H1 (cell line): ENCODE measurements around the gene CHSY1. TPM values are rescaled to one million over a fixed set of nuclear protein-coding genes. Genes with fewer than 3 reads are reported as not detected.

Source experiments
- CTCF ChIA-PET: fragments of 300-600 bp; sonication (Branson Sonifier 250); formaldehyde crosslinking; loops from one replicate; lab custom pipeline; 2021; ENCODE audit not compliant: partially characterized antibody; lab: Charles Lee
- POLR2A ChIA-PET: fragments of 300-600 bp; sonication (Branson Sonifier 250); formaldehyde crosslinking; loops from one replicate; lab custom pipeline; 2021; ENCODE audit warnings: inconsistent platforms; ENCODE audit not compliant: partially characterized antibody; lab: Charles Lee
- DNase-seq, 2 experiments: peaks; one replicate each; pipeline versions ENCODE4 v3.0.0 to v3.0.0-alpha.2; 2010 to 2022; ENCODE audit warnings: low spot score in 2 of 2, low read depth in 1 of 2, mixed read lengths in 1 of 2
- FAIRE-seq: peaks from 2 replicates; lab custom pipeline; 2011; peaks lifted over from hg19 to GRCh38; lab: Jason Lieb, UNC
- H2AFZ ChIP-seq: 2 replicates; pipeline ENCODE4 v1.8.1; 2012; ENCODE audit warnings: low read length, inconsistent platforms
- H2AK5ac ChIP-seq: 2 replicates; pipeline ENCODE4 v1.6.1; 2013; ENCODE audit warnings: low read depth, low read length
- H2BK120ac ChIP-seq: replicated peaks from 2 replicates; pipeline ENCODE3; 2013; ENCODE audit warnings: low read depth, low read length, inconsistent platforms
- H2BK12ac ChIP-seq: 2 replicates; pipeline ENCODE4 v1.6.1; 2013; ENCODE audit warnings: low read depth, low read length
- H2BK15ac ChIP-seq: 2 replicates; pipeline ENCODE4 v1.6.1; 2013; ENCODE audit warnings: low read length
- H2BK20ac ChIP-seq: 2 replicates; pipeline ENCODE4 v1.6.1; 2013; ENCODE audit warnings: low read length
- H2BK5ac ChIP-seq: 2 replicates; pipeline ENCODE4 v1.6.1; 2013; ENCODE audit warnings: low read depth, low read length
- H3K14ac ChIP-seq: 2 replicates; pipeline ENCODE4 v1.6.1; 2013; ENCODE audit warnings: inconsistent platforms; ENCODE audit not compliant: insufficient read length
- H3K18ac ChIP-seq: 2 replicates; pipeline ENCODE4 v1.6.1; 2013; ENCODE audit warnings: low read length; ENCODE audit errors: extremely low read depth
- H3K23ac ChIP-seq: 2 replicates; pipeline ENCODE4 v1.6.1; 2013; ENCODE audit warnings: inconsistent platforms; ENCODE audit not compliant: insufficient read length
- H3K23me2 ChIP-seq: 2 replicates; pipeline ENCODE4 v1.6.1; 2013; ENCODE audit warnings: low read depth, low read length
- H3K27ac ChIP-seq: 2 replicates; pipeline ENCODE4 v1.6.1; 2011; ENCODE audit warnings: low read depth, low read length, inconsistent platforms
- H3K27me3 ChIP-seq, 4 experiments: replicated peaks in 1 of 4; 1 replicate in 1 of 4; 2 replicates in 3 of 4; pipeline versions ENCODE4 v1.6.1 to v1.8.1; 2011 to 2013; ENCODE audit warnings: low read length in 3 of 4, mild to moderate bottlenecking in 3 of 4, inconsistent platforms in 2 of 4, mixed read lengths in 2 of 4, moderate library complexity in 1 of 4; ENCODE audit not compliant: control insufficient read depth in 3 of 4, insufficient read depth in 3 of 4; ENCODE audit errors: extremely low read depth in 1 of 4
- H3K36me3 ChIP-seq, 4 experiments: 2 replicates each; pipeline versions ENCODE4 v1.6.1 to v1.8.1; 2011 to 2013; ENCODE audit warnings: mild to moderate bottlenecking in 4 of 4, low read length in 3 of 4, moderate library complexity in 2 of 4, control low read depth in 1 of 4, inconsistent platforms in 1 of 4; ENCODE audit not compliant: insufficient read depth in 4 of 4, control insufficient read depth in 2 of 4
- H3K4ac ChIP-seq: replicated peaks from 2 replicates; pipeline ENCODE3; 2013; ENCODE audit warnings: low read length, low read depth, mixed read lengths, inconsistent platforms; ENCODE audit not compliant: insufficient read length
- H3K4me1 ChIP-seq, 4 experiments: replicated peaks in 1 of 4; 1 replicate in 1 of 4; 2 replicates in 3 of 4; pipeline versions ENCODE4 v1.6.1 to v1.8.1; 2011 to 2013; ENCODE audit warnings: low read length in 3 of 4, inconsistent platforms in 2 of 4, mixed read lengths in 1 of 4; ENCODE audit not compliant: insufficient read depth in 4 of 4, control insufficient read depth in 3 of 4
- H3K4me2 ChIP-seq, 2 experiments: 2 replicates each; pipeline versions ENCODE4 v1.6.1 to v1.8.1; 2011 to 2013; ENCODE audit warnings: low read depth in 2 of 2, low read length in 2 of 2, control low read depth in 1 of 2, inconsistent platforms in 1 of 2, mild to moderate bottlenecking in 1 of 2; ENCODE audit not compliant: insufficient read depth in 1 of 2
- H3K4me3 ChIP-seq, 4 experiments: fragments of 200-600, 300-600 bp in 1 of 4; sonication (generic), shearing (Covaris generic), sonication (Bioruptor Twin) in 1 of 4; 2 replicates each; pipeline versions ENCODE4 v1.5.1 to v1.8.1; 2011 to 2016; ENCODE audit warnings: low read length in 4 of 4, low read depth in 3 of 4, control low read depth in 2 of 4, inconsistent platforms in 2 of 4, mild to moderate bottlenecking in 2 of 4, mixed read lengths in 1 of 4, moderate library complexity in 1 of 4; ENCODE audit not compliant: insufficient read depth in 2 of 4; ENCODE audit errors: extremely low read depth in 1 of 4
- H3K56ac ChIP-seq: replicated peaks from 2 replicates; pipeline ENCODE3; 2013; ENCODE audit warnings: low read depth, mild to moderate bottlenecking, mixed read lengths, low read length, inconsistent platforms; ENCODE audit not compliant: insufficient read length
- H3K79me1 ChIP-seq: 2 replicates; pipeline ENCODE4 v1.6.1; 2013; ENCODE audit warnings: low read depth, low read length, control low read depth
- H3K79me2 ChIP-seq, 2 experiments: 2 replicates each; pipeline versions ENCODE4 v1.6.1 to v1.8.1; 2012 to 2013; ENCODE audit warnings: low read length in 2 of 2, mild to moderate bottlenecking in 2 of 2, inconsistent platforms in 1 of 2; ENCODE audit not compliant: insufficient read depth in 2 of 2, control insufficient read depth in 1 of 2
- H3K9ac ChIP-seq, 4 experiments: replicated peaks in 1 of 4; 1 replicate in 1 of 4; 2 replicates in 3 of 4; pipeline versions ENCODE4 v1.6.1 to v1.8.1; 2011 to 2013; ENCODE audit warnings: low read depth in 3 of 4, low read length in 3 of 4, control low read depth in 2 of 4, mild to moderate bottlenecking in 2 of 4, moderate library complexity in 2 of 4, inconsistent platforms in 1 of 4; ENCODE audit errors: extremely low read depth in 1 of 4
- H3K9me3 ChIP-seq, 2 experiments: 2 replicates each; pipeline versions ENCODE4 v1.6.1 to v1.8.1; 2012 to 2013; ENCODE audit warnings: mild to moderate bottlenecking in 2 of 2, moderate library complexity in 2 of 2, control low read depth in 1 of 2, inconsistent platforms in 1 of 2, low read depth in 1 of 2, low read length in 1 of 2, mixed read lengths in 1 of 2; ENCODE audit not compliant: insufficient read depth in 2 of 2
- H4K20me1 ChIP-seq, 2 experiments: replicated peaks in 1 of 2; 2 replicates each; pipeline versions ENCODE3 to v1.8.1; 2011 to 2013; ENCODE audit warnings: inconsistent platforms in 2 of 2, low read length in 2 of 2, mild to moderate bottlenecking in 1 of 2; ENCODE audit not compliant: insufficient read depth in 2 of 2, control insufficient read depth in 1 of 2
- H4K5ac ChIP-seq: 2 replicates; pipeline ENCODE4 v1.6.1; 2013; ENCODE audit warnings: low read length, low read depth, mixed read lengths, inconsistent platforms; ENCODE audit not compliant: insufficient read length
- H4K8ac ChIP-seq: 2 replicates; pipeline ENCODE4 v1.8.0; 2013; ENCODE audit warnings: mild to moderate bottlenecking, moderate library complexity, low read length, inconsistent platforms; ENCODE audit not compliant: insufficient read depth; ENCODE audit errors: extremely low read depth
- H4K91ac ChIP-seq: replicated peaks from 2 replicates; pipeline ENCODE3; 2013; ENCODE audit warnings: low read length, mixed read lengths, inconsistent platforms; ENCODE audit not compliant: insufficient read length
- HDAC2 ChIP-seq, 2 experiments: fragments of 300-600 bp in 1 of 2; sonication (generic) in 1 of 2; IDR thresholded peaks; 2 replicates each; pipeline ENCODE4 v1.6.1; 2011 to 2012; ENCODE audit warnings: low read depth in 2 of 2, low read length in 2 of 2, mild to moderate bottlenecking in 2 of 2, moderate library complexity in 2 of 2, borderline replicate concordance in 1 of 2, inconsistent platforms in 1 of 2
- KDM4A ChIP-seq: IDR thresholded peaks from one replicate; pipeline ENCODE4 v1.7.1; 2012; ENCODE audit warnings: low read depth, mild to moderate bottlenecking, moderate library complexity, low read length, inconsistent platforms; ENCODE audit not compliant: severe bottlenecking
- SIN3A ChIP-seq, 2 experiments: IDR thresholded peaks in 1 of 2; conservative IDR thresholded peaks in 1 of 2; 2 replicates each; pipeline ENCODE4 v1.6.1; 2011 to 2012; ENCODE audit warnings: low read length in 2 of 2, improper control_type of control experiment in 1 of 2, low read depth in 1 of 2, mild to moderate bottlenecking in 1 of 2
- WGBS, 2 experiments: shearing (Covaris generic) in 1 of 2; methylation state at CpG; one replicate each; pipeline versions ENCODE4 v1.1.6 to v1.1.7; 2013 to 2015; ENCODE audit warnings: low lambda C conversion rate in 2 of 2, mixed read lengths in 2 of 2, inconsistent platforms in 1 of 2, low coverage in 1 of 2, missing lambda C conversion rate in 1 of 2; ENCODE audit not compliant: insufficient replicate concordance in 2 of 2, insufficient coverage in 1 of 2, insufficient read length in 1 of 2; ENCODE audit errors: extremely low coverage in 1 of 2, missing lambda C conversion rate in 1 of 2; 5-methylcytosine and 5-hydroxymethylcytosine counted together
- polyA plus RNA-seq, 7 experiments: library from polyadenylated mRNA; depleted of rRNA in 3 of 7; stranded (reverse) in 5 of 7; unstranded in 2 of 7; fragments of >200 nt in 5 of 7; fragments of 200-250 nt in 2 of 7; gene quantifications; 1 replicate in 5 of 7; 2 replicates in 1 of 7; 4 replicates in 1 of 7; pipeline versions ENCODE4 v1.2.1 to v1.2.3, GENCODE V29; 2011 to 2013; ENCODE audit warnings: missing spikeins in 2 of 7, mixed read lengths in 2 of 7
- total RNA-seq: library from RNA; stranded (reverse); fragmentation: NEBNext Ultra II Directional; extraction: Animal tissue kit (Norgen Biotek cat#: 25700); gene quantifications from 2 replicates; pipeline ENCODE4 v1.2.1, GENCODE V29; 2021

Gene CHSY1
- total and polyA plus RNA-seq, 2 of the 8 experiments (the other 6 are each of a cell fraction or from before 2014, with no cell fraction given), result 24.9 to 60.7 TPM

GRCh38 chr15:101204739-101205535 is 46.9 kb downstream of the CHSY1 start:
- Histone ChIP-seq H3K18ac (no peak overlapping the region), H3K4me2 (no peak overlapping the region), H2BK12ac (no peak overlapping the region), H2AK5ac (no peak overlapping the region), H2BK15ac (no peak overlapping the region), H4K5ac (no peak overlapping the region), H3K23me2 (no peaks in the 10 kb centered on the region), H3K79me2 (peaks cover 9 to 93% of the 10 kb centered on the region in 2 experiments; a peak in 3 of 4 replicates), H3K36me3 (no peaks in the 10 kb centered on the region), H3K23ac (no peak overlapping the region), H4K20me1 (peaks cover 10 to 18% of the 10 kb centered on the region in 2 experiments), H3K4me1 (peaks cover 5 to 23% (median 8%) of the 10 kb centered on the region in 4 experiments), H3K27me3 (no peaks in the 10 kb centered on the region), H2AFZ (no peak overlapping the region), H2BK5ac (no peak overlapping the region), H3K9ac (no peak overlapping the region), H3K9me3 (no peaks in the 10 kb centered on the region), H2BK120ac (no peak overlapping the region), H4K91ac (no peak overlapping the region), H3K4me3 (no peak overlapping the region), H3K4ac (no peak overlapping the region), H3K79me1 (peaks cover 11% of the 10 kb centered on the region), H3K27ac (no peak overlapping the region), H2BK20ac (no peak overlapping the region), H3K14ac (no peak overlapping the region), H4K8ac (no peak overlapping the region), H3K56ac (no peak overlapping the region)
- WGBS, 2 experiments, result 87% methylated on average over 5 of the region's 5 CpGs; no CpG with 5 or more reads in 1 of the 2 experiments
- ChIA-PET CTCF (interaction anchor here (0.7 to 2.6 kb wide), 8 partner anchors 9 to 105 kb away, joined by 3 to 9 read pairs (median 4); no protein-coding TSS in a partner anchor), POLR2A (interaction anchor here (0.6 to 1.1 kb wide), 3 partner anchors 9 to 135 kb away, joined by 3 read pairs; no protein-coding TSS in a partner anchor)
- TF ChIP-seq KDM4A, result no peak
- no peak for TF ChIP-seq HDAC2 (IDR thresholded peaks at IDR 0.05; ENCODE audit: borderline replicate concordance in 1 of 2, low read depth in 2 of 2, low read length in 2 of 2)
- no peak for TF ChIP-seq SIN3A (conservative IDR thresholded peaks at IDR 0.05 in 1 of 2, IDR thresholded peaks at IDR 0.05 in 1 of 2; ENCODE audit: low read depth in 1 of 2, low read length in 2 of 2)
- FAIRE-seq (no peak), DNase-seq (no peak)
